ENCODE results near the gene TUBB1.
"Not testable (repeated sequence)": the region's sequence is repeated elsewhere in the genome, so short reads cannot be mapped to it uniquely, and the experiment has no call there.

Gene TUBB1

GRCh38 chr20:59006864-59007664, 12.2 kb upstream of the TUBB1 start, which contains the start of gene CTSZ:
CTSZ (minus strand) TSS chr20:59007254; CDS start chr20:59007128, 126 bp downstream.
- no peak for FAIRE-seq

GRCh38 chr20:59007665-59008511, 11.3 kb upstream of the TUBB1 start:
- FAIRE-seq: no peak

GRCh38 chr20:59008715-59009336, 10.4 kb upstream of the TUBB1 start:
- no peak for FAIRE-seq

- no peak for FAIRE-seq
Measured at GRCh38 chr20:59010321-59010994, 8.8 kb upstream of the TUBB1 start.

- FAIRE-seq: no peak
Measured at GRCh38 chr20:59010995-59011873, 8.0 kb upstream of the TUBB1 start.

GRCh38 chr20:59011874-59012157, 7.4 kb upstream of the TUBB1 start:
- not testable (repeated sequence) for FAIRE-seq

GRCh38 chr20:59013031-59013951, 5.9 kb upstream of the TUBB1 start:
- no peak for FAIRE-seq

GRCh38 chr20:59013959-59014608, 5.1 kb upstream of the TUBB1 start:
- FAIRE-seq: no peak

- FAIRE-seq: no peak
Measured at GRCh38 chr20:59014680-59015389, 4.4 kb upstream of the TUBB1 start.

GRCh38 chr20:59015411-59015810, 3.8 kb upstream of the TUBB1 start:
- FAIRE-seq: no peak

GRCh38 chr20:59015812-59016711, 3.2 kb upstream of the TUBB1 start:
- no peak for FAIRE-seq

GRCh38 chr20:59016795-59017492, 2.3 kb upstream of the TUBB1 start:
- FAIRE-seq: no peak

GRCh38 chr20:59017493-59018231, 1.6 kb upstream of the TUBB1 start:
- FAIRE-seq: no peak

GRCh38 chr20:59018817-59019216, 412 bp upstream of the TUBB1 start:
- FAIRE-seq: no peak

- no peak for FAIRE-seq
Measured at GRCh38 chr20:59020938-59021551, 1.8 kb downstream of the TUBB1 start.

GRCh38 chr20:59022754-59023153, 3.5 kb downstream of the TUBB1 start:
- no peak for FAIRE-seq

GRCh38 chr20:59023616-59024015, 4.4 kb downstream of the TUBB1 start:
- no peak for FAIRE-seq
